Smooth muscle cell (in vitro differentiated cells): ENCODE measurements around the gene ADGRG1. TPM values are rescaled to one million over a fixed set of nuclear protein-coding genes. Genes with fewer than 3 reads are reported as not detected.

Experiments
- DNase-seq: peaks from one replicate; lab custom pipeline; 2025; ENCODE audit not compliant: unreplicated experiment; lab: John Stamatoyannopoulos, UW
- H2AFZ ChIP-seq: fragments of 200-600 bp; sonication (generic); 2 replicates; pipeline ENCODE4 v1.6.0; 2016; ENCODE audit warnings: antibody characterized with exemption, low read depth, mild to moderate bottlenecking
- H3F3A ChIP-seq: fragments of 200-600 bp; sonication (generic); 2 replicates; pipeline ENCODE4 v1.6.0; 2017; ENCODE audit warnings: antibody characterized with exemption, low read depth
- H3K27ac ChIP-seq: fragments of 200-600 bp; sonication (generic); 2 replicates; pipeline ENCODE4 v1.5.1; 2016; ENCODE audit warnings: low read depth, mild to moderate bottlenecking
- H3K27me3 ChIP-seq: fragments of 200-600 bp; sonication (generic); 2 replicates; pipeline ENCODE4 v1.6.1; 2016; ENCODE audit warnings: low read depth, mild to moderate bottlenecking
- H3K36me3 ChIP-seq: fragments of 200-600 bp; sonication (generic); 2 replicates; pipeline ENCODE4 v1.5.1; 2016; ENCODE audit warnings: low read depth
- H3K4me1 ChIP-seq: fragments of 200-600 bp; sonication (generic); 2 replicates; pipeline ENCODE4 v1.5.1; 2016; ENCODE audit warnings: low read depth
- H3K4me2 ChIP-seq: fragments of 200-600 bp; sonication (generic); 2 replicates; pipeline ENCODE4 v1.6.0; 2016; ENCODE audit warnings: mild to moderate bottlenecking
- H3K4me3 ChIP-seq: fragments of 200-600 bp; sonication (generic); 2 replicates; pipeline ENCODE4 v1.5.1; 2016; ENCODE audit warnings: mild to moderate bottlenecking
- H3K79me2 ChIP-seq: fragments of 200-600 bp; sonication (generic); 2 replicates; pipeline ENCODE4 v1.6.0; 2016; ENCODE audit warnings: low read depth, mild to moderate bottlenecking
- H3K9ac ChIP-seq: fragments of 200-600 bp; sonication (generic); 2 replicates; pipeline ENCODE4 v1.6.0; 2016; ENCODE audit warnings: low read depth
- H3K9me3 ChIP-seq: fragments of 200-600 bp; sonication (generic); replicated peaks from 2 replicates; pipeline ENCODE4 v1.5.1; 2016; ENCODE audit warnings: low read depth
- H4K20me1 ChIP-seq: fragments of 200-600 bp; sonication (generic); 2 replicates; pipeline ENCODE4 v1.6.0; 2016; ENCODE audit warnings: low read depth
- WGBS: methylation state at CpG from one replicate; pipeline ENCODE4 v1.1.7; 2016; ENCODE audit warnings: low lambda C conversion rate; 5-methylcytosine and 5-hydroxymethylcytosine counted together
- polyA plus RNA-seq: library from polyadenylated mRNA; unstranded; fragments of >200 nt; fragmentation: Nextera tagmentation; extraction: Ambion mirVana; gene quantifications from 2 replicates; pipeline ENCODE4 v1.2.1, GENCODE V29; 2016
- total RNA-seq: library from RNA; depleted of rRNA; stranded (reverse); fragments of >200 nt; gene quantifications from 2 replicates; pipeline ENCODE4 v1.2.3, GENCODE V29; 2014
- TF ChIP-seq, protein P1 (sequence below): fragments of 200-600 bp; sonication (generic); IDR thresholded peaks from 2 replicates; pipeline ENCODE4 v1.5.1; 2017; ENCODE audit warnings: borderline replicate concordance, mild to moderate bottlenecking, antibody characterized with exemption; ENCODE audit not compliant: insufficient read depth, poor library complexity, severe bottlenecking

The ADGRG1 gene
- total and polyA plus RNA-seq, 2 experiments from 2014 or later, result 15.3 to 32.0 TPM

DNA sequence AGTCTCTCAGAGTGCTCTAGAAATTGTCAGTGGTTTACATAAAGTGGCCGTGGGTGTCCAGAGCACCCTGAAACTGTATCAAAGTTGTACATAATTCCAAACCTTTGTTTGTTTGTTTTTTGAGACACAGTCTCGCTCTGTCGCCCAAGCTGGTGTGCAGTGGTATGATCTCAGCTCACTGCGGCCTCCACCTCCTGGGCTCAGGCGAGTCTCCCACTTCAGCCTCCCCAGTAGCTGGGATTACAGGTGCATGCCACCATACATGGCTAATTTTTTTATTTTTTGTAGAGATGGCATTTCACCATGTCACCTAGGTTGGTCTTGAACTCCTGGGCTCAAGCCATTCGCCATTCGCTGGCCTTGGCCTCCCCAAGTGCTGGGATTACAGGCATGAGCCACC is 24.3 kb upstream of the ADGRG1 start:
- Histone ChIP-seq H3K27me3 (peaks cover 8% of the 10 kb centered on the region), H3K4me2 (no peak overlapping the region), H3F3A (no peaks in the 10 kb centered on the region), H3K27ac (no peak overlapping the region), H3K4me3 (no peak overlapping the region), H3K4me1 (peaks cover 3% of the 10 kb centered on the region), H3K79me2 (no peaks in the 10 kb centered on the region), H4K20me1 (no peaks in the 10 kb centered on the region), H3K9me3 (no peaks in the 10 kb centered on the region), H2AFZ (no peak overlapping the region), H3K9ac (no peak overlapping the region), H3K36me3 (no peaks in the 10 kb centered on the region)
- TF ChIP-seq, protein P1, sequence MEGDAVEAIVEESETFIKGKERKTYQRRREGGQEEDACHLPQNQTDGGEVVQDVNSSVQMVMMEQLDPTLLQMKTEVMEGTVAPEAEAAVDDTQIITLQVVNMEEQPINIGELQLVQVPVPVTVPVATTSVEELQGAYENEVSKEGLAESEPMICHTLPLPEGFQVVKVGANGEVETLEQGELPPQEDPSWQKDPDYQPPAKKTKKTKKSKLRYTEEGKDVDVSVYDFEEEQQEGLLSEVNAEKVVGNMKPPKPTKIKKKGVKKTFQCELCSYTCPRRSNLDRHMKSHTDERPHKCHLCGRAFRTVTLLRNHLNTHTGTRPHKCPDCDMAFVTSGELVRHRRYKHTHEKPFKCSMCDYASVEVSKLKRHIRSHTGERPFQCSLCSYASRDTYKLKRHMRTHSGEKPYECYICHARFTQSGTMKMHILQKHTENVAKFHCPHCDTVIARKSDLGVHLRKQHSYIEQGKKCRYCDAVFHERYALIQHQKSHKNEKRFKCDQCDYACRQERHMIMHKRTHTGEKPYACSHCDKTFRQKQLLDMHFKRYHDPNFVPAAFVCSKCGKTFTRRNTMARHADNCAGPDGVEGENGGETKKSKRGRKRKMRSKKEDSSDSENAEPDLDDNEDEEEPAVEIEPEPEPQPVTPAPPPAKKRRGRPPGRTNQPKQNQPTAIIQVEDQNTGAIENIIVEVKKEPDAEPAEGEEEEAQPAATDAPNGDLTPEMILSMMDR, result no peak
- 97% methylated on average over 7 of the region's 7 CpGs for WGBS
- DNase-seq, result no peak

DNA sequence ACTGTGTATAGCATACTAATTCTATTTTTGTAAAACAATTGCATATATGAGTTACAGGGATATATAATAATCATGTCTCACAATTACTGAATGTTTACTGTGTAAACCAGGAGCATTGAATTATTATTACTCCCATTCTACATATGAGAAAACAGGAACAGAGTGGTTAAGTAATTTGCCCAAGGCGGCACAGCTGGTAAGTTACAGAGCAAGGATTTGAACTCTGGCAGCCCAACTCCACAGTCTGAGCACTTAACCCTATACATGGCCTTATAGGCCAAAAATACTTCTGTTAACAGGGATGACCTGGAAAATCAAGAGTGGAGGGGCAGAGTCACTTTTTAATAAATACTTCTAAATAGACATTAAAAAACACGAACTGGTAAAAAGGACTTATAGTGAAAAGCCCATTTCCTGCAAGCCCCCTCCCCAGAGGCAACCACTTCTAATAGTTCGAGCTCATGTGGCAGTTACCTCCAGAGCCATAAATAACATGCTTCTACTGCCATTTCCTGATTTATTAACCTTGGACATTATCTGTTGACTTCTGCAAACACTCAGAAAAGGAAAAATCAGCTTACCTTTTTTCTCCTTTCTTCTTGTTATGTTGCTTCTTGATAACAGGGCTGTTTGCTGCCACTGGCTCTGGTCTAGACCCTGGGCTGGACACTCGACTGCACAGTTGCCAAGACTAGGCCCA is 22.1 kb upstream of the ADGRG1 start:
- no peaks in the 10 kb centered on the region for H4K20me1 ChIP-seq
- H3K27me3 ChIP-seq, result peaks cover 8% of the 10 kb centered on the region
- H3K9me3 ChIP-seq, result no peaks in the 10 kb centered on the region
- H3K4me1 ChIP-seq, result no peaks in the 10 kb centered on the region
- H3K9ac ChIP-seq, result no peak overlapping the region
- H3K79me2 ChIP-seq, result no peaks in the 10 kb centered on the region
- DNase-seq, result no peak
- no peak overlapping the region for H3K4me2 ChIP-seq
- no peaks in the 10 kb centered on the region for H3K36me3 ChIP-seq
- 87% methylated on average over 4 of the region's 4 CpGs for WGBS
- no peak overlapping the region for H2AFZ ChIP-seq
- TF ChIP-seq, protein P1, result no peak
- H3K4me3 ChIP-seq, result peak overlapping the region; percentile 22
- H3F3A ChIP-seq, result no peaks in the 10 kb centered on the region
- no peak overlapping the region for H3K27ac ChIP-seq

DNA sequence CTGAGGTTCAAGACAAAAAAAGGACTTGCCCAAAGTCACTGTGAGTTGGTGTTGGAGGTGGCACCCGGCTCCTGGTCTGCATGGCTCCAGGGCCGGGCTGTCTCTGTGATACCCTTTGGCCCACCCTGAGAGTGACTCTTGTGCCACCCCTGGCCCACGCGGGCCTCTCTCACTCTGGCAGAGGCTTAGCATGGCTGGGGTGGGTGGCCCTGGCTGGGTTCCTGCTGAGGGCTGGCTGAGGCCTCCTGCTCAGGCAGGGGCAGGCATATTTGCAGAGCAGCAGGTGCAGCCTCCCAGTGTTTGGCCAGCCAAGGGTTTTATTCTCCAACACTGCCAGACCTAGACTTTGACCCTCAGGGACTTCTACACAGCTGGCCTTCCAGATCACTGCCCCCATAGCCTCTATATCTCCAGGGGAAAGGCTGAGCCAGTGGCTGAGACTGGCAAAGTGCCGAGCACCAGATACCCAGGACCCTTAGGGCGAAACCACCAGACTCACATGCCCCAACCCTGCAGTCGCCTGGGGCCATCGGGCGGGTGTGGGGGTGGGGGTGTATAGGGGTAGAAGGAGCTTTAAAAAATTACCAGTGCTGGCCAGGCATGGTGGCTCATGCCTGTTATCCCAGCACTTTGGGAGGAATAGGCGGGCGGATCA is 21.5 kb upstream of the ADGRG1 start:
- Histone ChIP-seq H3K27ac (no peak overlapping the region), H3K9ac (no peak overlapping the region), H2AFZ (no peak overlapping the region), H3K4me1 (no peaks in the 10 kb centered on the region), H3K4me2 (no peak overlapping the region), H3K9me3 (no peaks in the 10 kb centered on the region), H3F3A (no peaks in the 10 kb centered on the region), H3K4me3 (no peak overlapping the region), H3K79me2 (no peaks in the 10 kb centered on the region), H3K27me3 (peaks cover 8% of the 10 kb centered on the region), H4K20me1 (no peaks in the 10 kb centered on the region), H3K36me3 (no peaks in the 10 kb centered on the region)
- 84% methylated on average over 11 of the region's 11 CpGs for WGBS
- DNase-seq, result no peak
- TF ChIP-seq, protein P1, result no peak
